GM18873 (cell line): Measurements from ENCODE around the gene TUBB4B.

Experiments
- ATAC-seq: cut with Tn5 transposase; IDR thresholded peaks from one replicate; pipeline ENCODE4 v1.9.1; 2021; ENCODE audit warnings: mild to moderate bottlenecking, moderate library complexity, moderate number of reproducible peaks; ENCODE audit not compliant: unreplicated experiment, low FRiP score

The TUBB4B gene

DNA sequence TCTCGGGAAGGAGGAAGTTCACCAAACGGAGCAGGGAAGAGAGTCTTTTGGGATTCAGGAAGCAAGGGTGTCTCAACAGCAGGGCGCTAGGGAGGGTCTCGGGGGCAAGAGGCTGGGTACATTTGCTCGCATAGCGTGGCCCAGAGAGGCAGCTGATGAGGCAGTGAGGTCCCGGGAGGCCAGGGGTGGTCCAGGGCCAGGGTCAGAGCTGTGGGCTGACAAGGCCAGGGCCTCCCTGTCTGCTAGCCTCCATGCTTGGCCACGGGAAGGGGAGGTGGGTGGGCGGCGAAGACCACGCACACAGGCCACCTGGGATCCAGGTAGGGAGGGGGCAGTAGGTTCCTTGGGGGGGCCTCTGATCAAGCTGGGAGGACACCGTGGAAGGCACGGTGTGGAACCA, 29.6 kb upstream of the TUBB4B start:
- no peak for ATAC-seq

DNA sequence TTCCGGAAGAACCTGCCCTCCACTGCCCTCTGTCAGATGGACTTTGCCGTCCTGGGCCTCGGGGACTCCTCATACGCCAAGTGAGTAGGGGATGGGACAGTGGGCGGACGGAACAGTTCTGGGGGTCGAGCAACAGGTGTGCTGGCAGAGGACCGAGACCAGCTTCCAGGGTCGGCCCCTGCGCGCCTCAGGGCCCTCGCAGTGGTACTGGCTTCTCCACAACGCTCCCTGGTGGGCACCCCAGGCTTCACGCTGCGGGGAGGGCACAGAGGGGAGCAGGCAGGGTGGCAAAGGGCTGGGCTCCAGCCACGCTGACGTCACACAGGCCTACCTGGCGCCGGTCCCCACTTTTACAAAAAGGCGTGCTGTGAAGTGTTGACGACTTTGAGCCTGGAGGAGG, 28.6 kb upstream of the TUBB4B start:
- ATAC-seq = no peak

DNA sequence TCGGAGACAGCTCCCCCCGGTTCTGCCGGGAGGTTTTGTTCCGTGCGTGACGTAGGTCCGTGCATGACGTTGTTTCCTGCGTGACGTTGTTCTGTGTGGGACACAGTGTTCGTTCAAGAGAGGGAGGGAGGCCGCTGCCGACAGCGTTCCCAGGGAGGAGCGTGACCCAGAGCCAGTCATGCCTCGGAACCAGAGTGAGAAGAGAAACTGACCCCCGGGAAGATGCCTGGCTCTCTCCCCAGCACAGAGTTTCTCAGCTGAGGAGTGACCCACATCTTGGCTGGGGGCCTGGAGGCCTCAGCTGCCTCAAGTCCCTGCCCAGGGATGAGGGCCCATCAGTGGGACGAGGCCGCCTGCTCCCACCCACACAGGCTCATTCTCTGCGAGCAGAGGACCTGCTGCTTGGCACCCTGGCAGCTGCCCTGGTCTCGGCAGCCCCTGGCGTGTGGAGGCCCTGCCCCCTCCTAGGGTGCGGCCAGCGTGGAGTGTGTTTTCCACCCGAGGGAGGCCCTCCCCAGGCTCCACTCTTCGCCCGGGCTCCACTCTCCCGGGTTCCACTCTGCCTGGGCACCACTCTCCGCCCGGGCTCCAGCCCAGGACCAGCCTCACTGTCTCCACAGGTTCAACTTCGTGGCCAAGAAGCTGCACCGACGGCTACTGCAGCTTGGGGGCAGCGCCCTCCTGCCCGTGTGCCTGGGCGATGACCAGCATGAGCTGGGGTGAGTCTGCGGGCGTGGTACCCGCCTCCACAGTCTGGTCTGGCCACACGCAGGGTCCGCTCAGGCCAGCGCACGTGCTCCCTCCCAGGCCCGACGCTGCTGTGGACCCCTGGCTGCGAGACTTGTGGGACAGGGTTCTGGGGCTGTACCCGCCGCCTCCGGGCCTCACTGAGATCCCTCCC, 27.7 kb upstream of the TUBB4B start:
- no peak for ATAC-seq

DNA sequence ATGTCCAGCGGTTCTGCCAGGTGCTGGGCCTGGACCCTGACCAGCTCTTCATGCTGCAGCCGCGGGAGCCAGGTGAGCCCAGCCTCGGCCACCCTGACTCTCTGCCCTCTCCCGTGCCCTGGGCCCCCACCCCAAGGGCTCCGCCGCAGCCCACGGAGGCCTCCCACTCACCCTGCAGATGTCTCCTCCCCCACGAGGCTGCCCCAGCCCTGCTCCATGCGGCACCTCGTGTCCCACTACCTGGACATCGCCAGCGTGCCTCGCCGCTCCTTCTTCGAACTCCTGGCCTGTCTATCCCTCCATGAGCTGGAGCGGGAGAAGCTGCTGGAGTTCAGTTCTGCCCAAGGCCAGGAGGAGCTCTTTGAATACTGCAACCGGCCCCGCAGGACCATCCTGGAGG, 26.5 kb upstream of the TUBB4B start:
- ATAC-seq = no peak

DNA sequence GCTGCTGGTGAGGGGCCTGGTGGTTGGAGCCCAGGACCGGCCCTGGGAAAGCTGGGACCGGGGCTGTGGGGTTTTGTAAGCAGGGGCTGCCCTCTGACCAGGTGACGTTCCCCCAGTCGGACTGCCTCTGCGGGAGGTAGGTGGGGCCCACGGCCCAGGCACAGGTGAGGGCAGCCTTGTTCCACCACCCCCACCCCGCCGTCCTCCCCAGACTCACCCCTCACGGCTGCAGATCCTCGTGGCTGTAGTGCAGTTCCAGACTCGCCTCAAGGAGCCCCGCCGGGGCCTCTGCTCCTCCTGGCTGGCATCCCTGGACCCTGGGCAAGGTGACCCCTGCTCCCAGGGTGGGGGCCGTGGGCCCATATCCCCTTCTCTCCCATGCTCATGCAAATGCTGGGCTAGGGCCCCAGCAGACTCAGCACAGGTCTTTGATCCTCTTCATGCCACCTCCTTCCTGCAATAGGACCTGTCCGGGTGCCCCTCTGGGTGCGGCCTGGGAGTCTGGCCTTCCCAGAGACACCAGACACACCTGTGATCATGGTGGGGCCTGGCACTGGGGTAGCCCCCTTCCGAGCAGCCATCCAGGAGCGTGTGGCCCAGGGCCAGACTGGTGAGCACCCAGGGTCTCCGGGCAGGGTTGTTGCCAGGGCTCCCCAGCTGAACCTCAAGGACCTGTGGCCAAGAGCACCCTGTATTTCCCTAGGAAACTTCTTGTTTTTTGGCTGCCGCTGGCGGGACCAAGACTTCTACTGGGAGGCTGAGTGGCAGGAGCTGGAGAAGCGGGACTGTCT, 25.7 kb upstream of the TUBB4B start:
- no peak for ATAC-seq

DNA sequence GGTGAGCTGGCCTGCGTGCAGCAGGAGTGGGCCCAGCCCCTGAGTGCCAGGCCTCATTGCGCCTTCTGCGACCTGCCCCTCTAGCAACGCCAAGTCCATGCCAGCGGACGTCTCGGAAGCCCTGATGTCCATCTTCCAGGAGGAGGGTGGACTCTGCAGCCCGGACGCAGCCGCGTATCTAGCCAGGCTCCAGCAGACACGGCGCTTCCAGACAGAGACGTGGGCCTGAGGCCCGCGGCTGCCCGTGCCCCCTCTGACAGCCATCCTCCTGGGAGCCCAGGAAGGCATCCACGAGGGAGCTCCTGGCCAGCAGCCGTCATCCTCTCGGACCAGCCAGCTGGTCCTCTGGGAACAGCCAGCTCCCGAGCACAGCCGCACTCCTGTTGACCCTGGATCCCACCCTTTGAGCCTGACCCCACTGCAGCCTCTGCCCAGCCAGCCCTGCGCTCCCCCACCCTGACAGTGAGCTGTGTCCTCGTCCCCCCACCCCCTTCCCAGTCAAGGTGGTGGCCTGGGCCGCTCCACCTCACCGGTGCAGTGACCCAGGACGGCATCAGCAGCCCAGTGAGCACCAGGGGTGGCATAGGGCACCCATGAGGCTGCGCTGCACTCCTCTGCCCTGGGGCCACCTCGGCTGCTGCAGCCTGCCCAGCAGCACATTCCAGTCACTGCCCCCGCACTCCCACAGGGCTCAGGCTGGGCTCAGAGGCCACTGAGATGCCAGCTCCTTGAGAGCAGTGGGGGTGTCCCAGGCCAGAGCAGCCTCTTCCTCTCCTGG, 24.7 kb upstream of the TUBB4B start:
- no peak for ATAC-seq

DNA sequence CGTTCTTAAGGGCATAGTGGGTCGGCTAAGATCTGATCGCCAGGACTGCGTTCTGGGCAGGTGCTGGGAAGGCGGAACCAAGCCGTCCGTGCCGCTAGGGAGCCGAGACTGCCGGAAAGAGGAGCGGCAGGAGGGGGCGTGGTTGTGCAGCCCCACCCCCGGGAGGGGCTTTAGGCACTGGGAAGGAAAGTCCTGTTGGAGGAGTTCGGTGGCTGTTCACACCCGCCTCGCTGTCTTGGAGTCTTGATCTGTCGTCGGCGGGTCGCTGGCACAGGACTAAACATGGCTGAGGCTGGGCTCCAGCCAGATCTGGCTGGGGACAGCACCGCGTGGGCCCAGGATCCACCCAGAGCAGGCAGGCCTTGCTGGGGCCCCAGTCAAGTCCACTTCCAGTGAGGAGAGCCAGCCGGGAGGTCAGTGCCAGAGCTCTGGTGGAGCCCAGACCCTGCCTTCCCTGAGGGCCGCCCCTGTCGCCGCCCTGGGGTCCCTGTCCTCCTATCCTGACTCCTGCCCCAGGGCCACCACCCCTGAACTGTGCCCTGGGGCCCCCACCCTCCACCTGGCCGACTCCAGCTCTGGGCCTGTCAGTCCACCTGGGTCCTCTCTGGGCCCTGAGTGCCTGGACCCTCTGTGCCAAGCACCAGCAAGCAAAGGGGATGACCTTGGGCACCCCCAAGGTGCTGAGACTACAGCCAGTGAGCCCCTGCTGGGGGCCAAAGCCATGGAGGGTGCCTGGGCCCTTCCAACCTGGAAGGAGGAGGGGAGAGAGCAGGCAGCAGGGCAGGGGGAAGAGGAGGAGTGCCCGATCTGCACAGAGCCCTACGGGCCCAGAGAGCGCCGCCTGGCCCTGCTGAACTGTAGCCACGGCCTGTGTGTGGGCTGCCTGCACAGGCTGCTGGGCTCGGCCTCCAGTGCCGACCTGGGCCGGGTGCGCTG, 23.5 kb upstream of the TUBB4B start:
- no peak for ATAC-seq

DNA sequence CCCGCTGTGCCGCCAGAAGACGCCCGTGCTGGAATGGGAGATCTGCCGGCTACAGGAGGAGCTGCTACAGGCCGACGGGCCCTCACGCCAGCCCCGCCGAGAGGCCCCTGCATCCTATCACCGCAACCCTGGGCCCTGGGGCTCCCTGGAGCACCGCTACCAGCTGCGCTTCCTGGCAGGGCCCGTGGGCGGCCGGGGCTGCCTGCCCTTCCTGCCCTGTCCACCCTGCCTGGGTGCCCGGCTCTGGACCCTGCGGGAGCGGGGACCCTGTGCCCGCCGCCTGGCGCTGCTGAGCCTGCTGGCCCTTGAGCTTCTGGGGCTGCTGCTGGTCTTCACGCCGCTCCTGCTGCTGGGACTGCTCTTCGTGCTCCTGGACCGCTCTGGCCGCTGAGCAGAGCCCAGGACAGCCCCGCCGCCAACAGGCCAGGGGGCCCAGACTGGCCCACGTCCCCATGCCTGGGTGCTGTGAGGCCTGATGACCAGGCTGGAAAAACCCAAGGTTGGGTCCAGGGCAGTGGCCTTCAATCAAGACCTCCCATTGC, 22.8 kb upstream of the TUBB4B start:
- no peak for ATAC-seq

DNA sequence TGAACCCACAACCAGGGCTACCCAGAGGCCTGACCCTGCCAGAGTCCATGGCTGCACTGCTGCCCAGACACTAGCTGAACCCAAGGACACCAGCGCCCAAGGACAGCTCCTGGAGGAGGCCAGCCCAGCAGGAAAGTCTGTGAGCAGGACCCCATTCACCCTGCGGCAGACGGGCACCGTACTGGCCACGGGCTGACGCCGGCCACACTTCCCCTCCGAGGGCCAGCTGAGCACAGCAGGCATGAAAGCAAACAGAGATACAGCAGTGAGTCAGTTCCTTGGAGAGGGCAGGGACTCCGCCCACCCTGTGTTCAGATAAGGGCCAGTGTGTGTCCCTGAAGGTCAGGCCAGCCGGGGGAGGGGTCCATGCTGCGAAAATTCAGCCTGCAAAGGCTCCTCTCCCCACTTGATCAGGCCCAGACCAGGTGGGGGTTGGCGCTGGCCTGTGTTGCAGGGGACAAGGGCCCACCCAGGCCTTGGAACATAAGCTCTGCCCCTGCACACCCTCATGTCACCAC, 22.3 kb upstream of the TUBB4B start:
- no peak for ATAC-seq

DNA sequence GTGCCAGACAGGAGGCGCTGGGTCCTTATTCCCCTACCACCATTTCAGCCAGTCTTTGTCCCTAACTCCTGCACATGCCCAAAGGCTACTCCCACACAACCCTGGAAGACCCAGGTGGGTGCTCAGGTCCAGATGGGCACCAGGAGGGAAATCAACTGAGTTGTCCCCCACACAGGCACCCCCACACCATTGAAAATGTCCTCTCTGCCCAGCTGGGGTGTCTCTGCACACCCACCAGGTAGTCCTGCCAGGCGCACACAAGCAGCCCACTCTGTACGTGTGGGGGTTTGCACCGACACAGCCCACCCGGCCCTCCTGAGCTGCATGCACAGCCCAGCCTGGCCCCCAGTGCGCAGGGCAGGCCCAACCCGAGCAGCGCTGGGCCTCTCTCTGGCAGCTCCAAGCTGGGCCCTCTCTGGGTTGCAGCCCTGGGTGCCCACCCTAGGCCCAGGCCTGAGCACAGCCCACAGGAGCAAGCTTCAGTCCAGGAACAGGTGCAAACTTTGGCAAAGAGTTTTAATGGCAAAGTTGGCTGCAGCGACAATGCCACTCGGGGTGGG, 21.2 kb upstream of the TUBB4B start:
- ATAC-seq = no peak

DNA sequence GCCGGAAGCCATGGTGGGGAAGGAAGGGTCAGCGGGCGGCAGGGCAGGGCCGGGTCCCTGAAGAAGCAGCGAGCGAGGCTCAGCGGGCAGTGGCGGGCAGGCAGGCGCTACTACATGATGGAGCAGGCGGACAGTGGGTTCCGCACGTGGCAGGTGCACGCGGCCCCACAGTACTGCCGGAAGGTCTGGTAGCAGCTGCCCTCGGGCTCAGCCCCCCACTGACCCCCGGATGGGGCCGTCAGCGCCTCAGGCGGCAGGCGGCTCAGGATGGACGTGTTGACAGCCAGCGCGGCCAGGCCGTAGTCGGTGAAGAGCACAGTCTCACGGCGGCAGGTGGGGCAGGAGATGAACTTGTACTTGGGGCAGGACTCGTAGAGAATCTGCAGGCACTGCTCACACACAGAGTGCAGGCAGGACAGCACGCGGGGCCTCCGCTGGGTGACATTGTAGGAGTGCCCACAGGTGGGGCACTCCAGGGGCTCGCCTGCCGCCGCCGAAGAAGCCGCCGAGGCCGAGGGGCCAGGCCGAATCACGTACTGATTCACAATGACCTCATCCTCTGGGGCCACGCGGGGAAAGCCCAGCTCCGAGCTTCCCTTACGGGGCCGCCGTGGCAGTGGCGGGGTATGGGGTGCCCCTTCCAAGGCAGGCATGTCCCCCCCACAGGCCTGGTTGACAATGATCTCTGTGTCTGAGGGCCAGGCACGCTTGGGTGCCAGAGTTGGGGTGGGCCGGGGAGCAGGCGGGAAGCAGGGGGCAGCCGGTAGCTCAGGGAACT, 20.6 kb upstream of the TUBB4B start:
- ATAC-seq = no peak

DNA sequence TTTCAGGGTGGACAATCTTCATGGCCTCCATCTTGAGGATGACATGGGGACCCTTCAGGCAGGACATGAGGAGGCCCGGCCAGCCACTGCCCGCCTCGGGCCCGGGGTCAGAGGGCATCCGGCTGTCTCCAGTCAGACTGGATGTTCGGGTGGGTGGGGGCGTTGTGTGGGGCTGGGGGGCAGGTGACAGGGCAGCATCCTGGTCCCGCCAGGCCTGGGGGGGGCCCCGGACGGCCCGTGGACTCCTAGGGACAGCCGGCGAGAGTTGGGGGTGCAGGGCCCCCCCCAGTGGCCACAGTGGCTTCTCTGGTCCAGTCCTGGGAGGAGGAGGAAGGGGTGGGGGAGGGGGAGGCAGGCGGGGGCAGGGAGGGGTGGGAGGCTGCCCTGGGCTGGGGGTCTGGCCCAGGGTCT, 20.0 kb upstream of the TUBB4B start:
- no peak for ATAC-seq

DNA sequence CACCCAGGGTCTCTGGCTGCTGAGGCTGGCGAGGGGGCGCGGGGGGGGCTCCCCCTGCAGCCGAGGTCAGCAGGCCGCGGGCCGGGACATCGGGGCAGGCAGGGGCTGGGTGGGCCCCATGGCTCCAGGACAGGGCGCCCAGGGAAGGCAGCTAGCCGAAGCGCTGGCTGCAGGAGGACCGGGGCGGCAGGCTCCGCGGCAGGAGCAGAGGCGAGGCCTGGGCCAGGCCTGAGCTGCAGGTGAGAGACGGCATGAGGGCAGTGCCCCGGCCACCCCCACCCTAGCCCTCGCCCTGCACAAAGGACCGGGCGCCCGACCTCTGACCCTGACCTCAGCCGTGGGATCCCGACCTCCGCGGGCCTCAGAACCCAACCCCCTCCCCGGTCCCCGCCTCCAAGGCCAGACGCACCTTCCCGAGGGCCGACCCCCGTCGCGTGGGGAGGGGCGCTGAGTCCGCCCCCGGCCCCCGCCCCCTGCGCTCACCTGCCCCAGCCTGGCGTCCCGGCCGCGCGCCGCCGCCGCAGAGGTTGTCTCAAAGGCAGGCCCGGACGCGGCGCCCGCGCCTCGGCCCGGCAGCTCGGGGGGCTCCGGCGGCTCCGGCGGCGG, 19.5 kb upstream of the TUBB4B start:
- no peak for ATAC-seq

DNA sequence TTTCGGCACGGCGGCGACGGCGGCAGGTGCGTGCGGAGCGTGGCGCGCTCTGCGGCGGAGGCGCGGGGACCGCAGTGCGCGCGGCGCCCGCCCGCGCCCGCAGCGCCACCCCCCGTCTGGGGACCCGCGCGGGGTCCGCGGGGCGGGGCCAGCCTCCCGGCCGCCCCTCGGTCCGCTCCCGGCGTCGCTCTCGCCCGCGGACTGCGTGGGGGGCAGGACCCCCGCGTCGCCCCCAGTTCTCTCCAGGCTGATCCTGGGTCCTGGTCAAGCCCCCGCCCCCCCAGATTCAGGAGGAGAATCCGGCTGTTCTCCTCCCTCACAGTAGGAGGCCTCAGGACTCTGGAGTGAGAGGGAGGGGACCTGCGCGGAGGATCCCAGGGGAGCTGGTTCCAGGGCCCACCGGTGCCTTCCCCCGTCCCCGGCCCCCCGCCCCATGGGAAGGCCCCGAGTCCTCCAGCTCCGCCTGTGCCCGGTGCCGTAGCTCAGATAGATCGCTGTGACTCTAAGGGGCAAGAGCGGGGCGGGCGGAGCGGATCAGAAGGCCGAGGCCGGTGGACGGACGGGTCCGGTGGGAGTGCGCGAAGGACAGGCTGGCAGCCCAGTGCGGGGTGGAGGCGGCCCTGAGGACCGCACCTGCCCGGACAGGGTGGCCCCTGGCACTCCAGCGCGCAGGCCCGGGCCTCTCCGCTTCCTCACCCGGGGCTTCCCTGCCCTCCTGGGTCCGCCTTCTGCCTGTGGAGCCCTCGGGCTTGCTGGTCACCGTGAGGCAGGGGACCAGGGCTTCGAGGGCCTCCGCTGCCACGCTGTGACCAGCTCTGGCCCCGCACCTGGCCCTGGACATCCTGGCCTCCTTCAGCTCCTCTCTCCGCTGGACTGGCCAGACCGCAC, 18.7 kb upstream of the TUBB4B start, which contains the start of gene RNF208:
RNF208 (minus strand) TSS at position 51 of the 888 bp plus-strand sequence. CDS start 1,028 bp downstream, outside the sequence.
- peak; percentile 2 for ATAC-seq

DNA sequence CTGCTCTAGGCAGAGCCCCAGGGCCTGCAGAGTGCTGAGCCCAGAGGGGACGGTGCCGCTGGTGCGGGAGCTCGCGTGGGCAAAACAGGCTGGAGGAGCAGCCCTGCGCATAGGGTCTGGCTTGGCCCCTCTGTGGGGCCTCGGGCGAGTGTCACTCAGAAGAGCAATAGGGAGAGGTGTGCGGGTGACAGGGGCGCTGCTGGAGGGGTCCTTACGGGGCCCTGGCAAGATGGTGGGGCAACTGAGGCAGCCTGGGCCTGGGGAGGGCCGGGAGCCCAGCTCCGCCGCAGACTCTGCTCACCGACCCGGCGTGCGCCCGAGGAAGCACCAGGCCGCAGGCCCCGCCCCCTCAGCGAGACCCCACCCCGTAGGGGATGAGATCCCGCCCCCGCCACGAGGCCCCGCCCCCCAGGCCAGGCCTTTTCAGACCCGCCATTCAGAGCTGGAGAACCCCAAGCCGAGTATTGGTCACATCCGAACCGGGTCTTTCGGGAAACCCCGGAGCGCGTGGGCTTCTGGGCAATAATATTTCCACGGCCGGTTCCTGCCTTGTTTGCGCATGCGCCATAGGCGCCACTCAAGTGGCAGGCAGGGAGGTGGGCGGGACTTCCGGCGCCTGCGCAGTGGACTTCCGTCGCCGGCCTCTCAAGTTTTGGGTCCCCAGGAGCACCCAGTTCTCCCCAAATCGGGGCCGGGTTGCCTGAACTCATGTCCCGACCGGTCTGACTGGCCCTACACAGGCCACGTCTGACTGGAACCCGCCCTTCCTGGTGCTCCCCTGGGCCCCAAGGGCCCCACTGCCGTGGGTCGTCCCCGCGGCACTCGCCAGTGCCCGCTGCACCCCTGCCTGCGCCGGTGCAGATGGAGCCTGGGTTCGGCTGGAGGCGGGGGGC, 17.8 kb upstream of the TUBB4B start:
- peak; percentile 64 for ATAC-seq
